Gastroesophageal sphincter (tissue), 3 donors: Measurements from ENCODE around the gene OTUD3.

ENCODE experiments used
- EP300 ChIP-seq: sonication (generic); formaldehyde crosslinking; IDR thresholded peaks from one replicate; pipeline ENCODE4 v1.6.1; 2017; ENCODE audit warnings: antibody characterized with exemption, mild to moderate bottlenecking
- POLR2A ChIP-seq, 2 donors: fragments of 450-650 bp; IDR thresholded peaks; one replicate each; pipeline ENCODE4 v1.6.1; 2017; ENCODE audit warnings: antibody characterized with exemption in 2 of 2, mild to moderate bottlenecking in 2 of 2, moderate library complexity in 1 of 2
- TF ChIP-seq, protein P1 (sequence below), 4 experiments: fragments of 200-600 bp in 2 of 4; fragments of 450-650 bp in 2 of 4; sonication (generic) in 1 of 4; IDR thresholded peaks; one replicate each; pipeline ENCODE4 v1.5.1; 2017 to 2019; ENCODE audit warnings: antibody characterized with exemption in 4 of 4, mild to moderate bottlenecking in 2 of 4, moderate library complexity in 2 of 4

DNA sequence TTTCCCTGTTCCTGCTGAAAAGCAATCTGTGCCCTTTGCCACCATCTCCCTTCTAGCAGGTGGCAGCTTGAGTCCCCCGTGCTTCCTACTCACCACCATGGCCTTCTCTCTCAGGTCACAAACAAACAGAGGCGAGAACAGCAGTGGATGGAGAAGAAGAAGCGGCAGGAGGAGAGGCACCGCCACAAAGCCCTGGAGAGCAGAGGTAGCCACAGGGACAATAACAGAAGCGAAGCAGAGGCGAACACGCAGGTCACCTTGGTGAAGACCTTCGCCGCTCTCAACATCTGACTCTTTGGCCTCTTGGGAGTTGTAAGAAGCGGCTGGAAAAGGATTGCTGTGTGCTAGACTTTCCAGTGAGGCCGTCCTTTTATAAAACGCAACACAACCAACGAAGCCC, 25.3 kb downstream of the OTUD3 start:
- TF ChIP-seq, protein P1, sequence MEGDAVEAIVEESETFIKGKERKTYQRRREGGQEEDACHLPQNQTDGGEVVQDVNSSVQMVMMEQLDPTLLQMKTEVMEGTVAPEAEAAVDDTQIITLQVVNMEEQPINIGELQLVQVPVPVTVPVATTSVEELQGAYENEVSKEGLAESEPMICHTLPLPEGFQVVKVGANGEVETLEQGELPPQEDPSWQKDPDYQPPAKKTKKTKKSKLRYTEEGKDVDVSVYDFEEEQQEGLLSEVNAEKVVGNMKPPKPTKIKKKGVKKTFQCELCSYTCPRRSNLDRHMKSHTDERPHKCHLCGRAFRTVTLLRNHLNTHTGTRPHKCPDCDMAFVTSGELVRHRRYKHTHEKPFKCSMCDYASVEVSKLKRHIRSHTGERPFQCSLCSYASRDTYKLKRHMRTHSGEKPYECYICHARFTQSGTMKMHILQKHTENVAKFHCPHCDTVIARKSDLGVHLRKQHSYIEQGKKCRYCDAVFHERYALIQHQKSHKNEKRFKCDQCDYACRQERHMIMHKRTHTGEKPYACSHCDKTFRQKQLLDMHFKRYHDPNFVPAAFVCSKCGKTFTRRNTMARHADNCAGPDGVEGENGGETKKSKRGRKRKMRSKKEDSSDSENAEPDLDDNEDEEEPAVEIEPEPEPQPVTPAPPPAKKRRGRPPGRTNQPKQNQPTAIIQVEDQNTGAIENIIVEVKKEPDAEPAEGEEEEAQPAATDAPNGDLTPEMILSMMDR (IDR thresholded peaks at IDR 0.05) = no peak
- TF ChIP-seq EP300 (no peak), POLR2A (IDR thresholded peaks at IDR 0.05) (no peak)
